Uterus (tissue), 2 donors: Measurements from ENCODE around the gene TRMT6.

Source experiments
- POLR2A ChIP-seq, 2 donors: fragments of 450-650 bp; IDR thresholded peaks; one replicate each; pipeline ENCODE4 v1.6.1; 2016; ENCODE audit warnings: antibody characterized with exemption in 2 of 2, mild to moderate bottlenecking in 1 of 2, moderate library complexity in 1 of 2
- TF ChIP-seq, protein P1 (sequence below), 4 experiments: fragments of 200-600 bp in 2 of 4; fragments of 450-650 bp in 2 of 4; sonication (generic) in 2 of 4; IDR thresholded peaks; one replicate each; pipeline ENCODE4 v1.5.1; 2016 to 2019; ENCODE audit warnings: antibody characterized with exemption in 4 of 4, mild to moderate bottlenecking in 2 of 4, moderate library complexity in 1 of 4

DNA sequence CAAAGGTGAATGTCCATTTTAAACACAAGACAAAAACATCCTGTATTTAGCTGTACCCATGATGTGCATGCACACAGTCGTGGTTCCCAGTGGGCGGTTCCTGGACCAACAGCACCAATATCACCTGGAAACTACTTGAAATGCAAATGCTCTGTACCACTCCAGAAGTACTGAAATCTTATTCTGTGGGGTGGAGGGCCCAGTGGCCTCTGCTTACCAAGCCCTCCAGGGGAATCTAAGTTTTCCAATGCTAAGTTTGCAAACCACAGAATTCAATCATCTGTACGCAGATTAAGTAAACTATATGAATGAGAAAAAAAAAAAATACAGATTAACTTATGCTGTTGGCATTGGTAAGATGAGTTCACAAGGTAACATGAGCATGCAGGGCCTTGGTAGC, 14.1 kb downstream of the TRMT6 start:
- TF ChIP-seq, protein P1, sequence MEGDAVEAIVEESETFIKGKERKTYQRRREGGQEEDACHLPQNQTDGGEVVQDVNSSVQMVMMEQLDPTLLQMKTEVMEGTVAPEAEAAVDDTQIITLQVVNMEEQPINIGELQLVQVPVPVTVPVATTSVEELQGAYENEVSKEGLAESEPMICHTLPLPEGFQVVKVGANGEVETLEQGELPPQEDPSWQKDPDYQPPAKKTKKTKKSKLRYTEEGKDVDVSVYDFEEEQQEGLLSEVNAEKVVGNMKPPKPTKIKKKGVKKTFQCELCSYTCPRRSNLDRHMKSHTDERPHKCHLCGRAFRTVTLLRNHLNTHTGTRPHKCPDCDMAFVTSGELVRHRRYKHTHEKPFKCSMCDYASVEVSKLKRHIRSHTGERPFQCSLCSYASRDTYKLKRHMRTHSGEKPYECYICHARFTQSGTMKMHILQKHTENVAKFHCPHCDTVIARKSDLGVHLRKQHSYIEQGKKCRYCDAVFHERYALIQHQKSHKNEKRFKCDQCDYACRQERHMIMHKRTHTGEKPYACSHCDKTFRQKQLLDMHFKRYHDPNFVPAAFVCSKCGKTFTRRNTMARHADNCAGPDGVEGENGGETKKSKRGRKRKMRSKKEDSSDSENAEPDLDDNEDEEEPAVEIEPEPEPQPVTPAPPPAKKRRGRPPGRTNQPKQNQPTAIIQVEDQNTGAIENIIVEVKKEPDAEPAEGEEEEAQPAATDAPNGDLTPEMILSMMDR (IDR thresholded peaks at IDR 0.05) = no peak
- no peak for TF ChIP-seq POLR2A (IDR thresholded peaks at IDR 0.05)
